Mesenchymal stem cell (in vitro differentiated cells and primary cell): ENCODE measurements around the gene PIN4.
A peak's percentile ranks its signal among the peaks of the same experiment; 100 is the strongest.
"Not testable (repeated sequence)": the region's sequence is repeated elsewhere in the genome, so short reads cannot be mapped to it uniquely, and the experiment has no call there.

ENCODE experiments used
- DNase-seq: peaks from one replicate; pipeline ENCODE4 v3.0.0-alpha.2; 2013
- H2AFZ ChIP-seq: one replicate; pipeline ENCODE4 v1.6.1; 2013; ENCODE audit warnings: low read depth, mild to moderate bottlenecking, control low read depth, inconsistent platforms, low read length, moderate library complexity
- H2AK5ac ChIP-seq: 2 replicates; pipeline ENCODE4 v1.6.1; 2013; ENCODE audit warnings: low read length, moderate library complexity, mild to moderate bottlenecking, inconsistent platforms; ENCODE audit not compliant: severe bottlenecking
- H2BK120ac ChIP-seq: one replicate; pipeline ENCODE4 v1.6.1; 2013; ENCODE audit warnings: low read depth, mild to moderate bottlenecking, inconsistent platforms, low read length, moderate library complexity
- H2BK12ac ChIP-seq, 2 experiments: one replicate each; pipeline ENCODE4 v1.6.1; 2013; ENCODE audit warnings: inconsistent platforms in 2 of 2, low read length in 2 of 2, mild to moderate bottlenecking in 2 of 2, moderate library complexity in 2 of 2, control low read depth in 1 of 2
- H2BK15ac ChIP-seq: one replicate; pipeline ENCODE4 v1.6.1; 2013; ENCODE audit warnings: mild to moderate bottlenecking, low read depth, inconsistent platforms; ENCODE audit not compliant: poor library complexity, severe bottlenecking
- H2BK5ac ChIP-seq: 2 replicates; pipeline ENCODE4 v1.6.1; 2013; ENCODE audit warnings: low read depth, mild to moderate bottlenecking, low read length, control low read depth, inconsistent platforms; ENCODE audit not compliant: poor library complexity, severe bottlenecking
- H3K14ac ChIP-seq, 2 experiments: one replicate each; pipeline ENCODE4 v1.6.1; 2013; ENCODE audit warnings: inconsistent platforms in 2 of 2, low read length in 2 of 2, control low read depth in 1 of 2, mild to moderate bottlenecking in 1 of 2, moderate library complexity in 1 of 2
- H3K18ac ChIP-seq, 2 experiments: one replicate each; pipeline ENCODE4 v1.6.1; 2013; ENCODE audit warnings: inconsistent platforms in 2 of 2, low read length in 2 of 2, control low read depth in 1 of 2, low read depth in 1 of 2, mild to moderate bottlenecking in 1 of 2
- H3K23ac ChIP-seq, 2 experiments: one replicate each; pipeline ENCODE4 v1.6.1; 2013; ENCODE audit warnings: inconsistent platforms in 2 of 2, low read length in 2 of 2, mild to moderate bottlenecking in 2 of 2, moderate library complexity in 2 of 2, control low read depth in 1 of 2
- H3K27ac ChIP-seq: 2 replicates; pipeline ENCODE4 v1.5.1; 2013; ENCODE audit warnings: mild to moderate bottlenecking, moderate library complexity, low read length, control low read depth, inconsistent platforms; ENCODE audit not compliant: poor library complexity, severe bottlenecking
- H3K27me3 ChIP-seq, 2 experiments: 2 replicates each; pipeline versions ENCODE4 v1.6.1 to v1.7.0; 2013; ENCODE audit warnings: low read length in 2 of 2, mild to moderate bottlenecking in 2 of 2, moderate library complexity in 2 of 2, control low read depth in 1 of 2, inconsistent platforms in 1 of 2; ENCODE audit not compliant: control insufficient read depth in 1 of 2, insufficient read depth in 1 of 2
- H3K36me3 ChIP-seq, 2 experiments: 2 replicates each; pipeline versions ENCODE4 v1.6.1 to v1.7.0; 2013; ENCODE audit warnings: low read length in 2 of 2, control low read depth in 1 of 2, inconsistent platforms in 1 of 2, low read depth in 1 of 2, mild to moderate bottlenecking in 1 of 2; ENCODE audit not compliant: insufficient read depth in 2 of 2, control insufficient read depth in 1 of 2
- H3K4ac ChIP-seq, 2 experiments: one replicate each; pipeline ENCODE4 v1.6.1; 2013; ENCODE audit warnings: inconsistent platforms in 2 of 2, low read length in 2 of 2, mild to moderate bottlenecking in 2 of 2, moderate library complexity in 2 of 2, control low read depth in 1 of 2, low read depth in 1 of 2
- H3K4me1 ChIP-seq: 2 replicates; pipeline ENCODE4 v1.6.1; 2013; ENCODE audit warnings: low read depth, low read length, control low read depth; ENCODE audit not compliant: control insufficient read depth, insufficient read depth
- H3K4me2 ChIP-seq: 2 replicates; pipeline ENCODE4 v1.6.1; 2013; ENCODE audit warnings: low read length, mild to moderate bottlenecking, inconsistent platforms; ENCODE audit not compliant: poor library complexity, severe bottlenecking
- H3K4me3 ChIP-seq, 2 experiments: 2 replicates each; pipeline versions ENCODE4 v1.5.1 to v1.7.0; 2013; ENCODE audit warnings: low read length in 2 of 2, mild to moderate bottlenecking in 2 of 2, control low read depth in 1 of 2, low read depth in 1 of 2; ENCODE audit not compliant: insufficient read depth in 1 of 2
- H3K79me1 ChIP-seq: replicated peaks from 2 replicates; pipeline ENCODE4 v1.6.1; 2013; ENCODE audit warnings: mild to moderate bottlenecking, control low read depth, low read length, inconsistent platforms; ENCODE audit not compliant: poor library complexity, severe bottlenecking
- H3K9ac ChIP-seq: 2 replicates; pipeline ENCODE4 v1.7.0; 2013; ENCODE audit warnings: mild to moderate bottlenecking, low read length, moderate library complexity
- H3K9me3 ChIP-seq: 2 replicates; pipeline ENCODE4 v1.7.0; 2013; ENCODE audit warnings: mild to moderate bottlenecking, low read length; ENCODE audit not compliant: control insufficient read depth
- H4K8ac ChIP-seq: one replicate; pipeline ENCODE4 v1.6.1; 2013; ENCODE audit warnings: inconsistent platforms, mild to moderate bottlenecking, low read length, moderate library complexity
- H4K91ac ChIP-seq: one replicate; pipeline ENCODE4 v1.6.1; 2013; ENCODE audit warnings: mild to moderate bottlenecking, low read length, inconsistent platforms
- WGBS: methylation state at CpG from one replicate; pipeline ENCODE4 v1.1.7; 2013; ENCODE audit warnings: mixed read lengths; 5-methylcytosine and 5-hydroxymethylcytosine counted together

PIN4 gene

GRCh38 chrX:72176289-72176688, 5.3 kb upstream of the PIN4 start:
- H3K4me2 ChIP-seq, H2BK12ac ChIP-seq, H3K27ac ChIP-seq, H3K4me1 ChIP-seq, H3K9me3 ChIP-seq, H2BK5ac ChIP-seq, H3K18ac ChIP-seq, H2AK5ac ChIP-seq, H3K23ac ChIP-seq, H3K36me3 ChIP-seq, DNase-seq, H2BK15ac ChIP-seq, H3K14ac ChIP-seq, H3K4me3 ChIP-seq, H4K91ac ChIP-seq, H4K8ac ChIP-seq, H3K4ac ChIP-seq, H2AFZ ChIP-seq, H2BK120ac ChIP-seq, H3K79me1 ChIP-seq, H3K9ac ChIP-seq: not testable (repeated sequence)
- peaks cover 0 to 10% of the 10 kb centered on the region in 2 experiments for H3K27me3 ChIP-seq
- 100% methylated on average over 2 of the region's 5 CpGs for WGBS

DNA sequence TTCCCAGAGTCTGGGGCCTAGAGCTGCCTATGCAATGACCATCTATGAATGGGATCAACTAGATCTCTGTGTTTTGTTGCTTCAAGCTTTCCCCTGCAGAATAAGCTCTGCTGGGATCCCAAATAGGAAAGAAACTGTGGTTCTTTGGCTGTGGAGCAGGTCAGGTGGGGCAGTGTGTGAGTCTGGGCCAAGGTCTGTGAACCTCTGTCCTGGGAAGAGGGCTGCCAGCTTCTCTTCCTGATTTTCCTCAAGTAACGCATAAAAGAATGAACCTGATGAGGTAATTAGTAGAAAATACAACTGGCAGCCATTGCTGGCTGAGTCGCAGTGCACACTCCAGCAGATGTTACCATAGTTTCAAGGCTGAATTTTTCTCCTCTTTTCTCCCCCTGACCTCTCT, 4.6 kb upstream of the PIN4 start:
- 100% methylated on average over 2 of the region's 2 CpGs for WGBS
- DNase-seq: no peak
- H4K91ac ChIP-seq: no peak overlapping the region
- H2BK12ac ChIP-seq: no peak overlapping the region
- H3K9ac ChIP-seq: no peak overlapping the region
- H2BK15ac ChIP-seq: no peak overlapping the region
- no peak overlapping the region for H3K4me3 ChIP-seq
- no peaks in the 10 kb centered on the region for H3K36me3 ChIP-seq
- no peak overlapping the region for H3K4ac ChIP-seq
- no peak overlapping the region for H4K8ac ChIP-seq
- no peak overlapping the region for H2AK5ac ChIP-seq
- peaks cover 0 to 10% of the 10 kb centered on the region in 2 experiments for H3K27me3 ChIP-seq
- no peak overlapping the region for H2BK120ac ChIP-seq
- H3K14ac ChIP-seq: no peak overlapping the region
- H3K4me2 ChIP-seq: no peak overlapping the region
- H2BK5ac ChIP-seq: no peak overlapping the region
- H3K23ac ChIP-seq: no peak overlapping the region
- no peak overlapping the region for H2AFZ ChIP-seq
- H3K79me1 ChIP-seq: no peaks in the 10 kb centered on the region
- H3K4me1 ChIP-seq: no peaks in the 10 kb centered on the region
- no peaks in the 10 kb centered on the region for H3K9me3 ChIP-seq
- no peak overlapping the region for H3K27ac ChIP-seq
- H3K18ac ChIP-seq: no peak overlapping the region

- Histone ChIP-seq H3K23ac (no peak overlapping the region), H3K4me1 (peaks cover 2% of the 10 kb centered on the region), H2BK12ac (no peak overlapping the region), H2AK5ac (no peak overlapping the region), H4K91ac (no peak overlapping the region), H3K14ac (no peak overlapping the region), H3K4me2 (no peak overlapping the region), H2BK15ac (no peak overlapping the region), H3K9me3 (no peaks in the 10 kb centered on the region), H2BK5ac (no peak overlapping the region), H3K4me3 (peak overlapping the region in 1 of 2 experiments; percentile 88), H3K27me3 (peaks cover 0 to 12% of the 10 kb centered on the region in 2 experiments), H3K18ac (peak overlapping the region in 1 of 2 experiments; percentile 61), H3K79me1 (peaks cover 5% of the 10 kb centered on the region), H3K36me3 (no peaks in the 10 kb centered on the region), H2AFZ (no peak overlapping the region), H2BK120ac (no peak overlapping the region), H3K4ac (no peak overlapping the region), H3K9ac (peak overlapping the region; percentile 98), H3K27ac (no peak overlapping the region), H4K8ac (peak overlapping the region; percentile 41)
- WGBS: 63% methylated on average over 1 of the region's 1 CpG
- no peak for DNase-seq
Observed at GRCh38 chrX:72180539-72180938, 1.0 kb upstream of the PIN4 start.

DNA sequence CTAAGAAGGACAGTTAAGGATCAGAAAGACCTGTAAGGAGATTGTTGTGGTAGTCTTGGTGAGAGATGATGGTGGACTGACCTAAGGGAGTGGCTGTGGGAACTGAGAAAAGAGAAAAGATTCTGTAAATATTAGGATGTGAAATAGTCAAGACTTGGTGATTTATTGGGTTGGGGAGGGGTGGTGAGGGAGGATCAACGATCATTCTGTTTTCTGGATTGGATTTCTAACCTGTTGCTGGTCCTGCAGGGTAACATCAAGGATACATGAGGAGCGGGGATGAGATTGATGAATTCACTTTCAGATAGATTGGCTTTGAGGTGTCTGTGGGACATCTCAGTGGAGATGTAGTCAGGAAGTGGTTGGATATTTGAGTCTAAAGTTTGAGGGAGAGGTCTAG, 1.4 kb downstream of the PIN4 start:
- Histone ChIP-seq H3K4me1 (peaks cover 2% of the 10 kb centered on the region), H3K4me2 (peak overlapping the region; percentile 39), H3K36me3 (peaks cover 0 to 15% of the 10 kb centered on the region in 2 experiments), H3K27ac (no peak overlapping the region), H4K91ac (no peak overlapping the region), H2AK5ac (no peak overlapping the region), H3K4me3 (peak overlapping the region in 1 of 2 experiments; percentile 88), H3K14ac (no peak overlapping the region), H2BK12ac (no peak overlapping the region), H2BK5ac (no peak overlapping the region), H3K9me3 (no peaks in the 10 kb centered on the region), H3K4ac (no peak overlapping the region), H2AFZ (no peak overlapping the region), H3K79me1 (peaks cover 5% of the 10 kb centered on the region), H3K27me3 (peaks cover 0 to 19% of the 10 kb centered on the region in 2 experiments), H3K9ac (peak overlapping the region; percentile 98), H3K23ac (no peak overlapping the region), H4K8ac (no peak overlapping the region), H2BK15ac (no peak overlapping the region), H2BK120ac (no peak overlapping the region), H3K18ac (no peak overlapping the region)
- 91% methylated on average over 2 of the region's 2 CpGs for WGBS
- DNase-seq: no peak
